ENCODE results near the gene GPR78.

GPR78 gene

DNA sequence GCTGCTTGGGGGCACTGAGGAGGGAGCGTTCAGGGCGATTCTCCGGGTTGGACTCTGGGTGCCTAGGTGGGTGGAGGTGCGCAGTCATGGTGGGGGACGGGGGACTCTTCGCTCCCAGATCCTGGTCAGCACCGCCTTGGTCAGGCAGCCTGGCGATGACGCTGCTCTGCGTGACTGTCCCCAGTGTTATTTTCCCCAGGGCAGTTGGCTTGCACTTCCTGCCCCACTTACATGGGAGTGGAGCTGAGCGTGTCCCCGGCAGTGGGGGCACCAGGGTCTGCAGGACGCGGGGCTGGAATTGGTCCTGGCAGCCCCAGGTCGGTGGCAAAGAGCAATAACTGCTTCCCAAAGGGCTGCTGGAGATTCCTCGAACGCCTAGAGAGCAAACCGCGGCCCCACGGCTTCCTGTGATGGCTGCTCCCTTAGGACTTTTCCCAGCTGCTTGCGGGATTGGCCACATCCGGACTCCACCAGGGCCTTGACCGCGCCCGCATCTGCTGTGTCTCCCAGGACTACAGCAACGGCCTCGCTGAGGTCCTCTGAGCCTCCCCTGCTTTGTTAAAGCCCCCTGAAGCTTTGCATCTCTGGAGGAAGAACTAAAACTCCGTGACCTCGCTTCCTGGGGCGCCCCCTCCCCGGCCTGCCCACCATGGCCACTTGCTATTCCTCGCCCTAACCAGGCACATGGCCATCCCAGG lies 35.3 kb upstream of the GPR78 start:
- Histone ChIP-seq H3K27ac (no peak overlapping the region), H3K4me3 (no peak overlapping the region)

DNA sequence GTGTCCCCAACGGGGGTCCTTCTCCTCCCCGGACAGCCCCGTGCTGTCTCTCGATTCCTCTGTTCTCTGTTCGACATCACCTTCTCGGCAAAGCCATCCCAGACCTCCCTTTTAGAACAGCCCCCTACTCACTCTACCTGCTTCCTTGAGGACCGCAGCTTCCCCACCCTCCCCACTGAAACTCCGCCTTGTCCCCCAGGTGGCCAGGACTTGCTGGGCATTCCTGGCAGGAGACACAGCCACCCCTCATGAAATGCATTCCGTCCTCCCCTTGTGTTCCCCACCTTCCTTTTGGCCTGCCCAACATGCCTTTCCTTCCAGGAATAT lies 34.8 kb upstream of the GPR78 start:
- H3K27ac ChIP-seq = no peak overlapping the region

DNA sequence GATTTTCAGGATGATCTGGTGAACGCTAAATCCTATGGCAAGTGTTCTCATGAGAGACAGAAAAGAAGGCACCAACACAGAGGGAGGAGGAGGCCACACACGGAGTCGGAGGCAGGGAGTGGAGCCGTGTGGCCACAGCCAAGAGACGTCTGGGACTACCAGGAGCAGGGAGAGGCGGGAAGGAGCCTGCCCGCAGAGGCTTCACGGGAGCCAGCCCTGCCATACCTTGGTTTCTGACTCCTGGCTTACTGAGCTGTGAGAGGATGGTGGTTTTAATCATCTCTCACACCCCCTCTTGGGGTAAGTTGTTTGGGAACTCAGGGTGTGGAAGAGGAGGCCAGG lies 33.5 kb upstream of the GPR78 start:
- Histone ChIP-seq H3K27ac (peak overlapping the region in 1 of 21 experiments; percentile 14), H3K4me3 (no peak overlapping the region)

More for the DNA sequence above, 34.8 kb upstream of the GPR78 start:
- no peak overlapping the region for H3K4me3 ChIP-seq

DNA sequence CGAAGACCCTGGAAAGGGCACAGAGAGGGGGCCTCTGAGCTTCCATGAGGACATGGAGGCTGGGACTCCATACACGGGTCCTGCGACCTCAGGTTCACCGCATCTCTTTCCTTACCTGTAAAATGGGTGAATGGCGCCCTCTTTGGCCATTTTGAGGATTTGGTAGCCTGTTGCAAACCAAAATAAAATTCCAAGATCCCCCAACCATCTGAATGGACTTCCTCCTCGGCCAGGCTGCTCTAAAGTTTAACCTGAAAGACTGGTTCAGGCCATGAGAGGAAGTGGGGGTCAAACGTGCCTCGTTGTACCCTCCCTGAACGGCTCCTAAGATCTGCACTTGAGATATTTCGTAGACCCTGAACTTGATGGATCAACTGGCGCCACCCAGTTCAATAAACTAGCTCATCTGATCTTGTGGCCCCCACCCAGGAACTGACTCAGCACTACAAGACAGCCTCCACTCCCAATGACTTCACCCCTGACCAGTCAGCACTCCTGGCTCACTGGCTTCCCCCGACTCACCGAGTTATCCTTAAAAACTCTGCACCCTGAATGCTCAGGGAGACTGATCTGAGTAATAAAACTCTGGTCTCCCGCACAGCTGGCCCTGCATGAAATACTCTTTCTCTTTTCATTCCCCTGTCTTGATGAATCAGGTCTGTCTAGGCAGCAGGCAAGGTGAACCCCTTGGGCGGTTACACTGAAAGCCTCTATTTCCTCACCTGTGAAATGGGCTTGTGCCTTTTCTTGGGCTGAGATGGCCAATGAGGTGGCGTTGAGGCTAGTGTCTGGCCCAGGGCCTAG lies 32.9 kb upstream of the GPR78 start:
- Histone ChIP-seq H3K4me3 (no peak overlapping the region), H3K27ac (peak overlapping the region in 1 of 21 experiments; percentile 14)

DNA sequence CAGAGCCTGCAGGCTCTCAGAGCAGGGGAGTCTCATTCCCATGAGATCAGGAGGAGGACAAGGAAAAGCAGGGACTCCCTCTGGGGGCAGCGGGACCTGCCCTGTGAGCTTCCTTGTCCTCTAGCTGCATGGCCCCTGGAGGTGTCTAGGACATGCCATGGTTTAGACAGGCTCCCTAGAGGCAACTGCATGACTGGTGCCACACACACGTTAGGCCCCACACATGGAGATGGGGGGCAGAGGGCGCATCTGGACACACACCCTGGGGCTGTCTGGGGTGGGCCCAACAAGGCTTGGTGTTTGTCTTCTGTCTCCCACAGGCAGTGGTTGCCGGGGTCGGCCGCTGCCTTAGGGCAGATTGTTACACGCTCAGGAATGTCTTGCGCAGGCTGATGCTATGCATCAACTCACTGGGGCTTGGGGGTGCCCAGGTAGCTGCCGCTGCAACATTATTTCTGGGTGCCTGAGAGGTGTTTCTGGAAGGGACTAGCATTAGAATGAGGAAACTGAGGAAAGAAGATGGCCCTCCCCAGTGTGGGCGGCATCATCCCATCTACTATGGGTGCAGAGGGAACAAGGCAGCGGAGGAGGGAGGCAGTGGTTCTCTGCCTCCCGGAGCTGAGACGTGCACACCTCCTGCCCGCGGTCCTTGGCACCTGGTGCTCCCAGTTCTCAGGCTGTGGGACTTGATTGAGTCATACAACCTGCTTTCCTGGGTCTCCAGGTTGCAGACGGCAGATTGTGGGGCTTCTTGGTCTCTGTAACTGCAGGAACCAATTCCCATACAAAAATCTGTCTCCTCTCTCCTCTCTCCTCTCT lies 32.1 kb upstream of the GPR78 start:
- H3K27ac ChIP-seq = peak overlapping the region in 1 of 21 experiments; percentile 14
- no peak overlapping the region for H3K4me3 ChIP-seq

DNA sequence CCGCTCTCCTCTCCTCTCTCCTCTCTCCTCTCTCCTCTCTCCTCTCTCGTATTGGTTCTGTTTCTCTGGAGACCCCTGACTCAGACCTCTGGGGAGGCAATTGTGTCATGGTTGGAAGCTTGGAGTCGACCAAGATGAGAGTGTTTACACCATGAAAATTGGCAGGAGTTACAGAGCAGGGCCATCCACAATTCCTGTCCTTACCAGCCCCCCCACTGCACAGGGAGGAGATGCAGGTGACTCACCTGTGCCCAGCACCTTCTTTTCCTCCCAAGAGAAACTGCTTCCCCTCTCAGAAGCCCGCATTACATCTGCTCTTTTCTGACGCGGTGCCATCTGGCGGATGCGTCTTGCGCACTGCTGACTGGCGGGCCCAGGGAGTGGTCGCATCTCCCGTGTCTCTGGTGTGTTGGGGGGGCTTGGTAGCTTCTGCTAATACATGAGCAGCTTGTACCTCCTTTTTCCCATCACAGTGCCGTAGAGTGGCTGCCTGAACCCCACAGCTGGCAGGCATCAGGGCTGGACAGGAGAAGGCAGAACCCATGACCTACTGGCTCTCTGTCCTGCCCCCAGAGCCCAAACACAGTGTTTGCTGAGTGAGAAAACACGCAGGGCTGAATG lies 31.4 kb upstream of the GPR78 start:
- Histone ChIP-seq H3K4me3 (no peak overlapping the region), H3K27ac (peak overlapping the region in 1 of 21 experiments; percentile 37)

DNA sequence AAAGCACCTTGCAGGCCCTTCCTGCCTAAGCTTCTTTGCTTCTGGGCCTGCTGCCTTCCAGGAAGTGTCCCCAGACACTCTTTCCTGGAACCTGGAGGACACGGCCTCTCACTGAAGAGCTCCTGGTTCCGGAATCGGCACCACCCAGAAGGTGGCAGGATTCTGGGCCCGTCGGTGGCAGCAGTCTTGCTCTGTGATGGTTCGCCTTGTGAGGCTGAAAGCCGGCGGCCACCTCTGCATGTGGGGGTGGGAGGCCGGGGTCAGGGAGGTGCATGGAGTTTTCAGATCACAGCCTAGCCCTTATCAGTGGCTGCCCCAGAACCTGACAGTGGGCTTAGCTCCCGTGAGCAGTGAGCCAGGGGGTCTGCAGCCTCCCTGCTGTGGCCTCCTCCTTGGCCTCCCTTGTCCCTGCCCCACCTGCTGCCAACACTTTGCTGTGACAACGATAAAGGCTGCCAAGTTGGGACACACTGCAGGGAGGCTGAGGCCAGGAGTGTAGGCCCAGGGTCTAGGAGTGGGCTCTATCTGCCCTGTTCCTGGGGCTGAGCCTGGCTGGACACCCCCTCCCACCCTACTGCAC lies 30.8 kb upstream of the GPR78 start:
- Histone ChIP-seq H3K4me3 (no peak overlapping the region), H3K27ac (peak overlapping the region in 1 of 21 experiments; percentile 37)

DNA sequence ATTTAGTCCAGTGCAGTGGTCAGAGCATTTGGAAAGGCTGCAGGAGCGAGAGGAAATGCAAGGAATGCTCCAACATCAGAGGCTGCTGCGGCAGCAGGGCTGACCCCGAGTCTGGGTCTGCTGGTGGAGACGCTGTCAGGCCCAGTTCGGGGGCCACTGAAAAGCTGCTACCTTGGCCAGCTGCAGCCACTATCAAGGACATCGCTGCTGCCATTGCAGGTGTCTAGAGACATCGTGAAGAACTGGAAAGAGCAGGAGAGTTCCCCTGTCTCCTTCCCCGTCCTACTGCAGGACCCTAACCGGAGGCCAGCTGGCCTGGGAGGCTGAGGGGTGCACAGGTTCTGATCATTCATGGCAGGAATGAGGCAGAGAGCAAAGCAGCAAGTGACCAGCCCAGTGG lies 29.5 kb upstream of the GPR78 start:
- no peak overlapping the region for H3K4me3 ChIP-seq

DNA sequence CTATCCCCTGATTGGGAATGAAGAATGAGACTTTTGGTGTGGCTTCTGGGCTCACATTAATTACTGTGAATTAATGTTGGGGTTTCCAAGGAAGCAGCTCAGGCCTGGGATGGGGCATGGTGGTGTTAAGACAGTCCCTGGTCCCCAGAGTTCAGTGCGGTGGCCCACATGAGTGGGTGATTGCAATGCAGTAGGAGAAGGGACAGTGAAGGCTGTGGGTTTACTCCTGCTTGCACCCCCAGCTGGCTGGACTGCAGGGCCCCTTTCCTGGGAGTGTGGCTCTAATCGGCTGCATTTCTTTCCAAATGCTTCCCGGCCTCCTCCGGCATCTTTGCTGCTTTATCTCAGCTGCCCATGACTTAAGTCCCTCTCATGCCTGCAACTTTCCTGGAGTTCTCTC lies 28.2 kb upstream of the GPR78 start:
- no peak overlapping the region for H3K27ac ChIP-seq

More for the DNA sequence above, 29.5 kb upstream of the GPR78 start:
- no peak overlapping the region for H3K27ac ChIP-seq

DNA sequence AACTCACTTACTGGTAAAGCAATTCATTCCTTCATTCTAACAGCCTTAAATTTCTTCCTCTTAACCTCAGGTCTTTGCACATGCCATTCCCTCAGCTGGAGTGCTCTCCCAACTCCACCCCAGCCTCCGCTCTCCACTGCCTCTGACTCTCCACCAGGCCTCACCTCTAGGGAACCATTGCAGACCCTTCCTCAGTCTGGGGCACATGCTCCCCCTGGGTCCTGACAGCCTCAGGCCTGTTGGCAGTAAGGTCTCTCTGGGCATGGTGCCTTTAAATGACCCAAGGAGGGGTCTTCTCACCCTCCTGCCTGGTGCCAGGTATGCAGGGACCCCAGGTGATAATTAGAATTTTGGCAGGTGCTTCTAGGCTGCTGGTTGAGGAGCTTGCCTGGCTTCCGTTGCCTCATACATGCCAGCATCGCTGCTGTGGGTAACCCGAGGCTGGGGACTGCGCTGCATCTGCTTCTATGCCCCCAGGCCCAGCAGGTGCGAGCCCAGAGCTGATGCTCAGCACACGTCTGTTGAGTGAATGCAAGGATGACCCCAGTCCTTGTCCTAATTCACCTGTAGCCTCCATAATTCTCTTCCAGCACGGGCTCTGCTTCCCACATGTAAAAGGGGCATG lies 27.5 kb upstream of the GPR78 start:
- Histone ChIP-seq H3K27ac (no peak overlapping the region), H3K4me3 (no peak overlapping the region)

More for the DNA sequence above, 28.2 kb upstream of the GPR78 start:
- no peak overlapping the region for H3K4me3 ChIP-seq

DNA sequence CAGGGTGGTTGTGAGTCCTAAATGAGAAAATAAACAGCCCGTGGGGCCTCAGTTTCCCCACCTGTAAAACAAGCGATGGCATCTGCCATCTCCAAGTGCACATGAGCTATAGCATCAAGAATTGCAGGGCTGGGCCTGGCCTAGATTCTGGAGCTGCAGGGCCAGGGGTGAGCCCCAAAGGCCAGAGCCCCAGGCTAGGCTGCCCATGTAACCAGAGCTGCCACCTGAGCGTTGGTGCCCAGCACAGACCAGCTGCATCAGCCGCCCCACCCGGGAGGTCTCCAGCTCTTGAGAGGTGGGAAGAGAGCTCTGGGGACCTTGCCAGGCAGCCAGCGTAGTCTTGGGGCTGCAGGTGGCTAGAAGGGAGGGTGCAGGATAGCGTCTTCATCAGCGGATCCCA lies 27.0 kb upstream of the GPR78 start:
- no peak overlapping the region for H3K27ac ChIP-seq
- no peak overlapping the region for H3K4me3 ChIP-seq

DNA sequence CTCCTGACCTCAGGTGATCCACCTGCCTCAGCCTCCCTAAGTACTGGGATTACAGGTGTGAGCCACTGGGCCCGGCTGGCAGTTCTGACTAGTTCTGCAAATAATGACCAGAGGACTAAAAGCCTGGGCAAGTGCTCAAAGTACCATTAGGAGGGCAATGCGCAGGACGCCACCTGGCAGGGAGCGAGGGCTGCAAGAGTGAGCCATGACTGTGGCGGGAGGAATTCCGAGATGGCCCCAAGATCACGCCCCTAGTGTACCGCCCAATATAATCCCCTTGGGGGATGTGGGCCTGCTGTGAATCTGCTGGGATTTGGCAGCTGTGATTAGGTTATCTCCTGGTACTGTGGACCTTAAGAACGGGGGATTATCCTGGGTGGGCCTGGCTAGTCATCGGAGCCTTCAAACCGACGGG lies 26.2 kb upstream of the GPR78 start:
- H3K4me3 ChIP-seq = no peak overlapping the region
- no peak overlapping the region for H3K27ac ChIP-seq

DNA sequence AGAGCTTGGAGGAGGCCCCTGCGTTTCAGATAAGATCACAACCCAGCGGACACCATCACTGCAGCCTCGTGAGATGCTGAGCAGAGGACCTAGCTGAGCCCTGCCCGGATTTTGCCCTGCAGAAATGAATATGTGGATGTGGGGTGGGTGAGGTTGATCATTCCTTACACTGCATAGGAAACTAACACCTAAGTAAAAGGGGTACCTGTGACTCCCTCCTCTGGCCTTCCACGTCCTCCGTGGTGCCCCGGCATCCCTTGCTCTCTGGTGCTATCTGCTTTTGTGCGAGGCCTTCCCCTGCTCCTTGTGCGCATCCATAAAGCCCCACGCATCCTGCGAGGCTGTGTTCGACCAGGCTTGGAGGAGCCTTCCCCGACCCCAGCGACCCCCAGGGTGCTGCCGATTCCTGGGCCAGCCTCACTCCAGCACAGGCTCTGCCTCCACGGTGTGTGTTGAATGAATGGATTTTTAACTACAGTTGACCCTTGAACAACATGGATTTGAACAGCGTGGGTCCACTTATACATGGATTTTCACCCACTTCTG lies 25.6 kb upstream of the GPR78 start:
- no peak overlapping the region for H3K27ac ChIP-seq
- H3K4me3 ChIP-seq = no peak overlapping the region

DNA sequence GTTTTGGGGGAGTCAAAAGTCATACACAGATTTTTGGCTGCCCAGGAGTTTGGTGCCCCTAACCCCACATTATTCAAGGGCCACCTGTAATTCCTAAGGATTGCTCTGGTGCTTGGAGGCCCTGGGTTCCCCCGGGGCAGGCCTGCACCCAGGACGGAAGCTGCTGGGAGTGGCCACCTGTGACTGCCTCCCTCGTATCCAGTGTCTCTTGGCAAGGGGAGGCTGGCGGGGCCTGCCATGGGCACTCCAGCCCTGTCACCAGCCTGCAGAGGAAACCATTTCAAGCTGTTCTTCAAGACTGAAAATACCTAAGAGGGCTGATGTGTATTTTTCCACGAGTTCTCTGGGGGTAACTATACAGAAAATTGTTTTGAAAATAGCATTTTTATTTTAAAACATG lies 24.5 kb upstream of the GPR78 start:
- Histone ChIP-seq H3K4me3 (no peak overlapping the region), H3K27ac (no peak overlapping the region)

DNA sequence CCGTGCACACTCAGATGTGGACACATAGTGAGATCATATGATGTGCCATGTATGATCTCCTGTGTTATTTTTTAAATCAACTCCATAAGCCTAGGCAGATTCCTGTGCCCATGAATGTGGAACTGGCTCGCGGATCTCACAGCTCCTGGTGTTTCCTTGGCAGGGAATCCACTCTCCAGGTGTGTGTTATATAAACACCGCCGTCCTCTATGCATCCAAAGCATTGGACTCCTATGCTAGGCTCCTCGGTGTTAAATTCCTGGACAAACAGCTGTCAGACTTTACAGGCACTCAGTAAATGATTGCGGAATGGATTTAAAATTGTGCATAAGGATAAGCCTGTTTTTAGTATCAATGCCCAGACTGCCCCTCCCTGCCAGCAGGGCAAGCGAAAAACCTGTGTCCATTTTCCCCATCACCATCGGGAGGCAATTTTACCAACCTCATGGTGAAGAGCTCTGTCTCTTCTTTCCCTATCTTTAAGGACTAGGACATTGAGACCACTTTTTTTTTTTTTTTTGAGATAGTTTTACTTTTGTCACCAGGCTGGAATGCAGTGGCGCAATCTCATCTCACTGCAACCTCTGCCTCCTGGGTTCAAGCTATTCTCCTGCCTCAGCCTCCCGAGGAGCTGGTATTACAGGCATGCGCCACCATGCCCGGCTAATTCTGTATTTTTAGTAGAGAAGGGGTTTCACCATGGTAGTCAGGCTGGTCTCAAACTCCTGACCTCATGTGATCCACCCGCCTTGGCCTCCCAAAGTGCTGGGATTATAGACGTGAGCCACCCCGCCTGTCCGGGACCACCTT lies 23.6 kb upstream of the GPR78 start:
- no peak overlapping the region for H3K4me3 ChIP-seq
- no peak overlapping the region for H3K27ac ChIP-seq

DNA sequence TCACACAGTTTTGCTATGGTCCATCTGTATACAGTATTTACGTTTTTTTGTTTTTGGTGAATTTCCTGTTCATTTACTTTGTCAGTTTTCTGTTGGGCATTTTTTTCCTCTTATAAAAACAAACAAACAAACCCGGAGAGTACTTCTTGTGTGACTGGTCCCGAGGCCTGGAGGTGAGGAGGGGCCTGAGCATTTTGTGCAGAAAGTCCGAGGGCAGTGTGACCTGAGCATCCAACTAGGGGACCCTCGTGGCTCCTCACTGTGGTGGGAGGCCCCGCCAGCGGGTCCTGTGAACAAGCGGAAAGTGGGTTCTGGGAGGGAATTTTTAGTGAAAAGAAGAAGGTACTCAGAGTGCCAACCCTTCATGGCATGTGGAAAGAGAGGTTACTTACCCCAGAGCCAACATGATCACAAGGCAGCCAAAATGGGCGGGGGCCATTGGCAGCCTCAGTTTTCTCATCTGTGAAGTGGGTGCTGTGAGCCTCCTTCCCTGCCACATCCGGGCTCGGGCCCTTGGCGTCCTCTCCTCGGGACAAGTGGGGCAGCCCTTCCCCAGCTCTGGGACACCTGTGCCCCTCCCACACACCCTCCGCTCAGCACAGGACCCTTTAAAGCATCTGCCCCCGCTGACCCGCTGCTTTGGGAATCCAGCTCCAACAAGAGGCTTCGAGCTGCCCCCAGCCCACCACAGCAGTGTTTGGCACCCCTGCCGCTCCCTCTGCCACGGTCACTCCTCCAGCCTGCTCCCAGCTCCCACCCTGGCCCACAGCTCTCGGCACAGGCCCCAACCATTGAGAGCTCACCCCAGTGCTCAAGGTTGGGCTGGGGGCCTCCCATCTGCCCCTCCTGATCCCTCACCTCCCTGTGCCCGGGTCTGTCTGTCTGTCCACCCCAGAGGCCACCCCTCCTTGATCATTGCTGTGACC lies 22.8 kb upstream of the GPR78 start:
- no peak overlapping the region for H3K27ac ChIP-seq
- no peak overlapping the region for H3K4me3 ChIP-seq

Measured in skin epidermis (tissue), 12 donors.